ENCODE measurements around the gene INO80E.
"Not testable (repeated sequence)": the region's sequence is repeated elsewhere in the genome, so short reads cannot be mapped to it uniquely, and the experiment has no call there.

The INO80E gene

GRCh38 chr16:29995911-29996765 lies at the start of gene INO80E:
Gene INO80E, plus strand, starts transcription at chr16:29996241. Its CDS starts 70 bp downstream, at chr16:29996311.
- peak; percentile 70 for DNase-seq

- no peak for DNase-seq
Observed at GRCh38 chr16:29947897-29948296, 48.1 kb upstream of the INO80E start.

- DNase-seq = no peak
Observed at GRCh38 chr16:29950806-29951461, 45.1 kb upstream of the INO80E start.

GRCh38 chr16:29951625-29952365 lies 44.2 kb upstream of the INO80E start:
- no peak for DNase-seq

- DNase-seq = no peak
Observed at GRCh38 chr16:29958756-29959155, 37.3 kb upstream of the INO80E start.

GRCh38 chr16:29959293-29959692 lies 36.7 kb upstream of the INO80E start:
- no peak for DNase-seq

- not testable (repeated sequence) for DNase-seq
Observed at GRCh38 chr16:29959821-29960220, 36.2 kb upstream of the INO80E start.

- DNase-seq = no peak
Observed at GRCh38 chr16:29961127-29961478, 34.9 kb upstream of the INO80E start.

GRCh38 chr16:29961479-29962343 lies 34.3 kb upstream of the INO80E start, which contains the start of gene TMEM219:
Gene TMEM219, plus strand, starts transcription at chr16:29962079. Its CDS starts 1,065 bp downstream, at chr16:29963144.
- peak; percentile 25 for DNase-seq

- no peak for DNase-seq
Observed at GRCh38 chr16:29962344-29962994, 33.6 kb upstream of the INO80E start.

- DNase-seq = no peak
Observed at GRCh38 chr16:29963021-29963743, 32.9 kb upstream of the INO80E start.

- no peak for DNase-seq
Observed at GRCh38 chr16:29968205-29968604, 27.8 kb upstream of the INO80E start.

- no peak for DNase-seq
Observed at GRCh38 chr16:29971304-29971703, 24.7 kb upstream of the INO80E start.

- no peak for DNase-seq
Observed at GRCh38 chr16:29972500-29972899, 23.5 kb upstream of the INO80E start.

- no peak for DNase-seq
Observed at GRCh38 chr16:29972992-29973383, 23.1 kb upstream of the INO80E start.

GRCh38 chr16:29973384-29974246 lies 22.4 kb upstream of the INO80E start, which contains the start of gene TAOK2:
Gene TAOK2, plus strand, starts transcription at chr16:29973868. Its CDS starts 3,905 bp downstream, at chr16:29977773.
- peak; percentile 72 for DNase-seq

- DNase-seq = no peak
Observed at GRCh38 chr16:29974291-29975133, 21.5 kb upstream of the INO80E start.

GRCh38 chr16:29975134-29975538 lies 20.9 kb upstream of the INO80E start:
- no peak for DNase-seq

All from SIG-M5 (cell line).